ENCODE measurements around the gene GALNT7. TPM values are rescaled to one million over a fixed set of nuclear protein-coding genes. Genes with fewer than 3 reads are reported as not detected.

GALNT7 gene
- total and polyA plus RNA-seq, 10 of the 15 experiments (the other 5 are each of a cell fraction or from before 2014, with no cell fraction given) = 14.2 to 33.2 (median 28.9) TPM

GRCh38 chr4:173259310-173259709 is 90.7 kb downstream of the GALNT7 start:
- H3K4me2 ChIP-seq (ENCODE audit: control insufficient read depth, insufficient read depth) = no peak overlapping the region
- SMC1A ChIA-PET (ENCODE audit: uncharacterized antibody, unreplicated experiment) = interaction anchor here (1.5 to 3.4 kb wide), 3 partner anchors 12 to 246 kb away, joined by 3 to 20 read pairs (median 4); no protein-coding TSS in a partner anchor
- BruUV-seq (replicated peaks) = no TSS peak
- FAIRE-seq (no peak), DNase-seq (ENCODE audit: low read depth, low spot score) (no peak), ATAC-seq (no peak)
- H2AFZ ChIP-seq (ENCODE audit: control insufficient read depth, low read depth, low read length) = no peak overlapping the region
- in situ Hi-C loops (cut with MboI) (loop anchor here (5.0 kb wide), 1 partner anchor 242 kb away; no protein-coding TSS in a partner anchor), intact Hi-C loops (cut with micrococcal nuclease; ENCODE audit: unreplicated experiment) (loop anchor here (10.0 kb wide), 1 partner anchor 365 kb away; no protein-coding TSS in a partner anchor)
- no peaks in the 10 kb centered on the region for H3K27me3 ChIP-seq (replicated peaks in 1 of 2; ENCODE audit: control insufficient read depth in 2 of 2, insufficient read depth in 2 of 2, low read length in 1 of 2)
- H3K9ac ChIP-seq (ENCODE audit: control insufficient read depth, insufficient read depth, low read length) = no peak overlapping the region
- 84% methylated on average over 5 of the region's 6 CpGs for WGBS (ENCODE audit: insufficient coverage, insufficient replicate concordance, low lambda C conversion rate, missing lambda C conversion rate)
- RAD21 ChIA-PET (ENCODE audit: unreplicated experiment) = interaction anchor here (1.1 to 3.4 kb wide), 3 partner anchors 9 to 246 kb away, joined by 3 to 12 read pairs (median 7); no protein-coding TSS in a partner anchor
- H3K36me3 ChIP-seq (ENCODE audit: control insufficient read depth in 2 of 2, insufficient read depth in 2 of 2, low read length in 1 of 2) = peaks cover 0 to 5% of the 10 kb centered on the region in 2 experiments; a peak in 2 of 4 replicates
- no peaks in the 10 kb centered on the region for H3K9me3 ChIP-seq (replicated peaks; ENCODE audit: control insufficient read depth, insufficient read depth, low read length)
- H4K20me1 ChIP-seq (ENCODE audit: control insufficient read depth, insufficient read depth) = no peaks in the 10 kb centered on the region
- CTCF ChIA-PET = interaction anchor here (1.4 to 9.1 kb wide), 5 partner anchors 32 to 246 kb away, joined by 3 to 66 read pairs (median 15); partner anchors contain the start of gene GALNT7
- TF ChIP-seq NFYB (IDR thresholded peaks at IDR 0.05; ENCODE audit: insufficient read depth, low read depth, low read length) = no peak
- peaks cover 14% of the 10 kb centered on the region for H3K4me1 ChIP-seq (ENCODE audit: control insufficient read depth, insufficient read depth, low read length)
- no peak overlapping the region for H3K27ac ChIP-seq (ENCODE audit: control insufficient read depth, insufficient read depth)
- peaks cover 21% of the 10 kb centered on the region for H3K79me2 ChIP-seq (ENCODE audit: control insufficient read depth, insufficient read depth, low read length)
- no peak overlapping the region for H3K4me3 ChIP-seq
- POLR2A ChIA-PET = no interaction called here

GRCh38 chr4:173261052-173261451 is 92.4 kb downstream of the GALNT7 start:
- in situ Hi-C loops (cut with MboI) (no loop called here), intact Hi-C loops (cut with micrococcal nuclease; ENCODE audit: unreplicated experiment) (no loop called here)
- WGBS (ENCODE audit: insufficient coverage, insufficient replicate concordance, low lambda C conversion rate, missing lambda C conversion rate) = 65% methylated on average over 2 of the region's 2 CpGs
- no peak for FAIRE-seq
- no peaks in the 10 kb centered on the region for H3K27me3 ChIP-seq (replicated peaks in 1 of 2; ENCODE audit: control insufficient read depth in 2 of 2, insufficient read depth in 2 of 2, low read length in 1 of 2)
- peaks cover 10% of the 10 kb centered on the region for H3K79me2 ChIP-seq (ENCODE audit: control insufficient read depth, insufficient read depth, low read length)
- ChIA-PET CTCF (interaction anchor here (0.8 to 9.1 kb wide), 13 partner anchors 10 to 369 kb away, joined by 3 to 66 read pairs (median 4); no protein-coding TSS in a partner anchor), SMC1A (ENCODE audit: uncharacterized antibody, unreplicated experiment) (interaction anchor here (0.7 to 3.4 kb wide), 10 partner anchors 10 to 247 kb away, joined by 3 to 20 read pairs (median 4); partner anchors contain the start of gene GALNT7), POLR2A (interaction anchor here (1.2 kb wide), 1 partner anchor 7 kb away, joined by 3 read pairs; no protein-coding TSS in a partner anchor), RAD21 (ENCODE audit: unreplicated experiment) (interaction anchor here (1.1 to 3.6 kb wide), 5 partner anchors 10 to 248 kb away, joined by 3 to 16 read pairs (median 6); no protein-coding TSS in a partner anchor)
- TF ChIP-seq, protein P1, sequence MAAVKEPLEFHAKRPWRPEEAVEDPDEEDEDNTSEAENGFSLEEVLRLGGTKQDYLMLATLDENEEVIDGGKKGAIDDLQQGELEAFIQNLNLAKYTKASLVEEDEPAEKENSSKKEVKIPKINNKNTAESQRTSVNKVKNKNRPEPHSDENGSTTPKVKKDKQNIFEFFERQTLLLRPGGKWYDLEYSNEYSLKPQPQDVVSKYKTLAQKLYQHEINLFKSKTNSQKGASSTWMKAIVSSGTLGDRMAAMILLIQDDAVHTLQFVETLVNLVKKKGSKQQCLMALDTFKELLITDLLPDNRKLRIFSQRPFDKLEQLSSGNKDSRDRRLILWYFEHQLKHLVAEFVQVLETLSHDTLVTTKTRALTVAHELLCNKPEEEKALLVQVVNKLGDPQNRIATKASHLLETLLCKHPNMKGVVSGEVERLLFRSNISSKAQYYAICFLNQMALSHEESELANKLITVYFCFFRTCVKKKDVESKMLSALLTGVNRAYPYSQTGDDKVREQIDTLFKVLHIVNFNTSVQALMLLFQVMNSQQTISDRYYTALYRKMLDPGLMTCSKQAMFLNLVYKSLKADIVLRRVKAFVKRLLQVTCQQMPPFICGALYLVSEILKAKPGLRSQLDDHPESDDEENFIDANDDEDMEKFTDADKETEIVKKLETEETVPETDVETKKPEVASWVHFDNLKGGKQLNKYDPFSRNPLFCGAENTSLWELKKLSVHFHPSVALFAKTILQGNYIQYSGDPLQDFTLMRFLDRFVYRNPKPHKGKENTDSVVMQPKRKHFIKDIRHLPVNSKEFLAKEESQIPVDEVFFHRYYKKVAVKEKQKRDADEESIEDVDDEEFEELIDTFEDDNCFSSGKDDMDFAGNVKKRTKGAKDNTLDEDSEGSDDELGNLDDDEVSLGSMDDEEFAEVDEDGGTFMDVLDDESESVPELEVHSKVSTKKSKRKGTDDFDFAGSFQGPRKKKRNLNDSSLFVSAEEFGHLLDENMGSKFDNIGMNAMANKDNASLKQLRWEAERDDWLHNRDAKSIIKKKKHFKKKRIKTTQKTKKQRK (IDR thresholded peaks at IDR 0.05; ENCODE audit: low read depth, low read length) = no peak
- no peak overlapping the region for H3K9ac ChIP-seq (ENCODE audit: control insufficient read depth, insufficient read depth, low read length)
- H3K4me2 ChIP-seq (ENCODE audit: control insufficient read depth, insufficient read depth) = no peak overlapping the region
- no TSS peak for BruUV-seq (replicated peaks)
- H3K27ac ChIP-seq (ENCODE audit: control insufficient read depth, insufficient read depth) = no peak overlapping the region
- H3K4me3 ChIP-seq = no peak overlapping the region
- peaks cover 4% of the 10 kb centered on the region for H3K4me1 ChIP-seq (ENCODE audit: control insufficient read depth, insufficient read depth, low read length)
- DNase-seq (ENCODE audit: low read depth, low spot score) = no peak
- no peak overlapping the region for H2AFZ ChIP-seq (ENCODE audit: control insufficient read depth, low read depth, low read length)
- no peaks in the 10 kb centered on the region; a peak in 1 of 4 replicates for H3K36me3 ChIP-seq (ENCODE audit: control insufficient read depth in 2 of 2, insufficient read depth in 2 of 2, low read length in 1 of 2)
- H3K9me3 ChIP-seq (replicated peaks; ENCODE audit: control insufficient read depth, insufficient read depth, low read length) = no peaks in the 10 kb centered on the region
- no peak for ATAC-seq
- H4K20me1 ChIP-seq (ENCODE audit: control insufficient read depth, insufficient read depth) = no peaks in the 10 kb centered on the region

Measured in GM12878 (cell line).